ENCODE results near the gene CDK6. TPM values are rescaled to one million over a fixed set of nuclear protein-coding genes. Genes with fewer than 3 reads are reported as not detected.

Gene CDK6
- total and polyA plus RNA-seq, 2 experiments from 2014 or later, result 7.4 to 23.7 TPM

DNA sequence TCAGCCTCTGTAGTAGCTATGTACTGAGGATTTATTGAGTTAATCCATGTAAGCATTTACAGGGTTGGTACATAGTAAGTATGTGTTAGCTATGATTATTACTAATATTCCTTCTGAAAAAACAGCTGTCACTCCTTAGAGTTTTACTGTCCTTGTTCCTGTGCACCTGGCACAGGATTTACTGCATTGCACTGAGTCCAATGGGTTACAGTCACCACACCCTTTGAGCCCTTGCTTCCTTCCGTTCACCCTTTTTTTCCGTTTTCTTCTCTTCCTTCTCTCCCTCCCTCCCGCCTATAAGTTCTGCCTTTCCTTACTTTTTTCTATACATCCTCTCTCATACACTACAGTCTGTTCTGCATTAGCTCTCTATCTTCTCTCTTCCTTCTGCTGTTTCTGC is 12.5 kb upstream of the CDK6 start:
- Mint-ChIP-seq H3K36me3 (ENCODE audit: low read depth) (no peaks in the 10 kb centered on the region), H3K27ac (no peak overlapping the region), H3K4me3 (no peak overlapping the region), H3K27me3 (ENCODE audit: insufficient read depth, low read depth, poor library complexity) (no peaks in the 10 kb centered on the region), H3K9me3 (no peaks in the 10 kb centered on the region), H3K4me1 (no peaks in the 10 kb centered on the region)
- Histone ChIP-seq H3K4me1 (ENCODE audit: insufficient read depth) (no peaks in the 10 kb centered on the region), H3K4me3 (no peak overlapping the region), H3K27ac (ENCODE audit: low read depth) (no peak overlapping the region), H3K4me2 (no peak overlapping the region), H3K9me2 (ENCODE audit: insufficient read depth) (peaks cover 13% of the 10 kb centered on the region), H3K79me2 (replicated peaks; ENCODE audit: insufficient read depth) (no peaks in the 10 kb centered on the region), H3K27me3 (ENCODE audit: insufficient read depth) (no peaks in the 10 kb centered on the region), H4K20me1 (replicated peaks; ENCODE audit: insufficient read depth) (no peaks in the 10 kb centered on the region), H3K36me3 (ENCODE audit: insufficient read depth) (no peaks in the 10 kb centered on the region), H2AFZ (0 out of 2 replicates have a peak overlapping the region, but pooled peaks have one; percentile 9), H3F3A (replicated peaks; ENCODE audit: low read depth) (no peaks in the 10 kb centered on the region)
- ATAC-seq (no peak), DNase-seq (ENCODE audit: low spot score) (no peak)
- TF ChIP-seq EZH2phosphoT487 (IDR thresholded peaks at IDR 0.05; ENCODE audit: unreplicated experiment) (no peak), STAT1 (IDR thresholded peaks at IDR 0.05; ENCODE audit: unreplicated experiment) (no peak), JUNB (IDR thresholded peaks at IDR 0.05; ENCODE audit: unreplicated experiment) (no peak), EZH2 (IDR thresholded peaks at IDR 0.05; ENCODE audit: low read depth, unreplicated experiment) (no peak)

DNA sequence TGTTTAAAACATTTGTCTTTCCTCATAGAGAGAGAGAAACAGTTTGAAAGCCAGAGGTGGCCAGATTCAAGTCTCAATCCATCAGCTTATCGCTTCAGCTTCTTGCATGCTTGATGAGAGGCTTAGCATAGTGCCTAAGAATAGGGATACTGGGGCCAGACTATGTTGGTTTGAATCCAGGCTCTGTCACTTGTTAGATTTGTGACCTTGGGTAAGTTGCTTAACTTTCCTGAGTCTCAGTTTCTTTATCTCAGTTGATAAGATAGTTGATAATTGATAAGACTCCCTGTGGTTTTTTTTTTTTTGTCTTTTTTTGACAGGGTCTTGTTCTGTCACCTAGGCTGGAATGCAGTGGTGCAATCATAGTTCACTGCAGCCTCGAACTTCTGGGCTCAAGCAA is 12.1 kb upstream of the CDK6 start:
- Mint-ChIP-seq H3K9me3 (no peaks in the 10 kb centered on the region), H3K4me3 (no peak overlapping the region), H3K27ac (no peak overlapping the region), H3K36me3 (ENCODE audit: low read depth) (no peaks in the 10 kb centered on the region), H3K4me1 (no peaks in the 10 kb centered on the region), H3K27me3 (ENCODE audit: insufficient read depth, low read depth, poor library complexity) (no peaks in the 10 kb centered on the region)
- Histone ChIP-seq H4K20me1 (replicated peaks; ENCODE audit: insufficient read depth) (no peaks in the 10 kb centered on the region), H3K79me2 (replicated peaks; ENCODE audit: insufficient read depth) (no peaks in the 10 kb centered on the region), H3K36me3 (ENCODE audit: insufficient read depth) (no peaks in the 10 kb centered on the region), H3K4me3 (no peak overlapping the region), H3F3A (replicated peaks; ENCODE audit: low read depth) (no peaks in the 10 kb centered on the region), H3K9me2 (ENCODE audit: insufficient read depth) (peaks cover 13% of the 10 kb centered on the region), H2AFZ (no peak overlapping the region), H3K4me1 (ENCODE audit: insufficient read depth) (no peaks in the 10 kb centered on the region), H3K4me2 (no peak overlapping the region), H3K27ac (ENCODE audit: low read depth) (no peak overlapping the region), H3K27me3 (ENCODE audit: insufficient read depth) (no peaks in the 10 kb centered on the region)
- ATAC-seq (no peak), DNase-seq (ENCODE audit: low spot score) (no peak)
- TF ChIP-seq ZNF114 (CRISPR knock-in tag; IDR thresholded peaks at IDR 0.05), result no peak
- TF ChIP-seq EZH2 (IDR thresholded peaks at IDR 0.05; ENCODE audit: low read depth, unreplicated experiment), result no peak
- no peak for TF ChIP-seq NANOG (IDR thresholded peaks at IDR 0.05; ENCODE audit: borderline replicate concordance)
- TF ChIP-seq, protein P1, sequence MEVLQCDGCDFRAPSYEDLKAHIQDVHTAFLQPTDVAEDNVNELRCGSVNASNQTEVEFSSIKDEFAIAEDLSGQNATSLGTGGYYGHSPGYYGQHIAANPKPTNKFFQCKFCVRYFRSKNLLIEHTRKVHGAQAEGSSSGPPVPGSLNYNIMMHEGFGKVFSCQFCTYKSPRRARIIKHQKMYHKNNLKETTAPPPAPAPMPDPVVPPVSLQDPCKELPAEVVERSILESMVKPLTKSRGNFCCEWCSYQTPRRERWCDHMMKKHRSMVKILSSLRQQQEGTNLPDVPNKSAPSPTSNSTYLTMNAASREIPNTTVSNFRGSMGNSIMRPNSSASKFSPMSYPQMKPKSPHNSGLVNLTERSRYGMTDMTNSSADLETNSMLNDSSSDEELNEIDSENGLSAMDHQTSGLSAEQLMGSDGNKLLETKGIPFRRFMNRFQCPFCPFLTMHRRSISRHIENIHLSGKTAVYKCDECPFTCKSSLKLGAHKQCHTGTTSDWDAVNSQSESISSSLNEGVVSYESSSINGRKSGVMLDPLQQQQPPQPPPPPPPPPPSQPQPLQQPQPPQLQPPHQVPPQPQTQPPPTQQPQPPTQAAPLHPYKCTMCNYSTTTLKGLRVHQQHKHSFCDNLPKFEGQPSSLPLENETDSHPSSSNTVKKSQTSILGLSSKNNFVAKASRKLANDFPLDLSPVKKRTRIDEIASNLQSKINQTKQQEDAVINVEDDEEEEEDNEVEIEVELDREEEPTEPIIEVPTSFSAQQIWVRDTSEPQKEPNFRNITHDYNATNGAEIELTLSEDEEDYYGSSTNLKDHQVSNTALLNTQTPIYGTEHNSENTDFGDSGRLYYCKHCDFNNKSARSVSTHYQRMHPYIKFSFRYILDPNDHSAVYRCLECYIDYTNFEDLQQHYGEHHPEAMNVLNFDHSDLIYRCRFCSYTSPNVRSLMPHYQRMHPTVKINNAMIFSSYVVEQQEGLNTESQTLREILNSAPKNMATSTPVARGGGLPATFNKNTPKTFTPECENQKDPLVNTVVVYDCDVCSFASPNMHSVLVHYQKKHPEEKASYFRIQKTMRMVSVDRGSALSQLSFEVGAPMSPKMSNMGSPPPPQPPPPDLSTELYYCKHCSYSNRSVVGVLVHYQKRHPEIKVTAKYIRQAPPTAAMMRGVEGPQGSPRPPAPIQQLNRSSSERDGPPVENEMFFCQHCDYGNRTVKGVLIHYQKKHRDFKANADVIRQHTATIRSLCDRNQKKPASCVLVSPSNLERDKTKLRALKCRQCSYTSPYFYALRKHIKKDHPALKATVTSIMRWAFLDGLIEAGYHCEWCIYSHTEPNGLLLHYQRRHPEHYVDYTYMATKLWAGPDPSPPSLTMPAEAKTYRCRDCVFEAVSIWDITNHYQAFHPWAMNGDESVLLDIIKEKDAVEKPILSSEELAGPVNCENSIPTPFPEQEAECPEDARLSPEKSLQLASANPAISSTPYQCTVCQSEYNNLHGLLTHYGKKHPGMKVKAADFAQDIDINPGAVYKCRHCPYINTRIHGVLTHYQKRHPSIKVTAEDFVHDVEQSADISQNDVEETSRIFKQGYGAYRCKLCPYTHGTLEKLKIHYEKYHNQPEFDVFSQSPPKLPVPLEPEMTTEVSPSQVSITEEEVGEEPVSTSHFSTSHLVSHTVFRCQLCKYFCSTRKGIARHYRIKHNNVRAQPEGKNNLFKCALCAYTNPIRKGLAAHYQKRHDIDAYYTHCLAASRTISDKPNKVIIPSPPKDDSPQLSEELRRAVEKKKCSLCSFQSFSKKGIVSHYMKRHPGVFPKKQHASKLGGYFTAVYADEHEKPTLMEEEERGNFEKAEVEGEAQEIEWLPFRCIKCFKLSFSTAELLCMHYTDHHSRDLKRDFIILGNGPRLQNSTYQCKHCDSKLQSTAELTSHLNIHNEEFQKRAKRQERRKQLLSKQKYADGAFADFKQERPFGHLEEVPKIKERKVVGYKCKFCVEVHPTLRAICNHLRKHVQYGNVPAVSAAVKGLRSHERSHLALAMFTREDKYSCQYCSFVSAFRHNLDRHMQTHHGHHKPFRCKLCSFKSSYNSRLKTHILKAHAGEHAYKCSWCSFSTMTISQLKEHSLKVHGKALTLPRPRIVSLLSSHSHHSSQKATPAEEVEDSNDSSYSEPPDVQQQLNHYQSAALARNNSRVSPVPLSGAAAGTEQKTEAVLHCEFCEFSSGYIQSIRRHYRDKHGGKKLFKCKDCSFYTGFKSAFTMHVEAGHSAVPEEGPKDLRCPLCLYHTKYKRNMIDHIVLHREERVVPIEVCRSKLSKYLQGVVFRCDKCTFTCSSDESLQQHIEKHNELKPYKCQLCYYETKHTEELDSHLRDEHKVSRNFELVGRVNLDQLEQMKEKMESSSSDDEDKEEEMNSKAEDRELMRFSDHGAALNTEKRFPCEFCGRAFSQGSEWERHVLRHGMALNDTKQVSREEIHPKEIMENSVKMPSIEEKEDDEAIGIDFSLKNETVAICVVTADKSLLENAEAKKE (CRISPR knock-in tag; IDR thresholded peaks at IDR 0.05), result no peak
- TF ChIP-seq STAT1 (IDR thresholded peaks at IDR 0.05; ENCODE audit: unreplicated experiment), result no peak
- no peak for TF ChIP-seq POLR2AphosphoS5 (IDR thresholded peaks at IDR 0.05; ENCODE audit: low read depth)
- TF ChIP-seq JUNB (IDR thresholded peaks at IDR 0.05; ENCODE audit: unreplicated experiment), result no peak
- no peak for TF ChIP-seq EZH2phosphoT487 (IDR thresholded peaks at IDR 0.05; ENCODE audit: unreplicated experiment)
- TF ChIP-seq, protein P2, sequence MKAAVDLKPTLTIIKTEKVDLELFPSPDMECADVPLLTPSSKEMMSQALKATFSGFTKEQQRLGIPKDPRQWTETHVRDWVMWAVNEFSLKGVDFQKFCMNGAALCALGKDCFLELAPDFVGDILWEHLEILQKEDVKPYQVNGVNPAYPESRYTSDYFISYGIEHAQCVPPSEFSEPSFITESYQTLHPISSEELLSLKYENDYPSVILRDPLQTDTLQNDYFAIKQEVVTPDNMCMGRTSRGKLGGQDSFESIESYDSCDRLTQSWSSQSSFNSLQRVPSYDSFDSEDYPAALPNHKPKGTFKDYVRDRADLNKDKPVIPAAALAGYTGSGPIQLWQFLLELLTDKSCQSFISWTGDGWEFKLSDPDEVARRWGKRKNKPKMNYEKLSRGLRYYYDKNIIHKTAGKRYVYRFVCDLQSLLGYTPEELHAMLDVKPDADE (IDR thresholded peaks at IDR 0.05), result no peak
- TF ChIP-seq, protein P3, sequence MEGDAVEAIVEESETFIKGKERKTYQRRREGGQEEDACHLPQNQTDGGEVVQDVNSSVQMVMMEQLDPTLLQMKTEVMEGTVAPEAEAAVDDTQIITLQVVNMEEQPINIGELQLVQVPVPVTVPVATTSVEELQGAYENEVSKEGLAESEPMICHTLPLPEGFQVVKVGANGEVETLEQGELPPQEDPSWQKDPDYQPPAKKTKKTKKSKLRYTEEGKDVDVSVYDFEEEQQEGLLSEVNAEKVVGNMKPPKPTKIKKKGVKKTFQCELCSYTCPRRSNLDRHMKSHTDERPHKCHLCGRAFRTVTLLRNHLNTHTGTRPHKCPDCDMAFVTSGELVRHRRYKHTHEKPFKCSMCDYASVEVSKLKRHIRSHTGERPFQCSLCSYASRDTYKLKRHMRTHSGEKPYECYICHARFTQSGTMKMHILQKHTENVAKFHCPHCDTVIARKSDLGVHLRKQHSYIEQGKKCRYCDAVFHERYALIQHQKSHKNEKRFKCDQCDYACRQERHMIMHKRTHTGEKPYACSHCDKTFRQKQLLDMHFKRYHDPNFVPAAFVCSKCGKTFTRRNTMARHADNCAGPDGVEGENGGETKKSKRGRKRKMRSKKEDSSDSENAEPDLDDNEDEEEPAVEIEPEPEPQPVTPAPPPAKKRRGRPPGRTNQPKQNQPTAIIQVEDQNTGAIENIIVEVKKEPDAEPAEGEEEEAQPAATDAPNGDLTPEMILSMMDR (conservative IDR thresholded peaks at IDR 0.05; ENCODE audit: low read depth in 2 of 2), result no peak
